ENCODE data around the gene PPIL1. TPM values are rescaled to one million over a fixed set of nuclear protein-coding genes. Genes with fewer than 3 reads are reported as not detected.

Gene PPIL1
- total and polyA plus RNA-seq, 2 of the 13 experiments (the other 11 are each of a cell fraction or from before 2014, with no cell fraction given), result 74.2 to 144 TPM

DNA sequence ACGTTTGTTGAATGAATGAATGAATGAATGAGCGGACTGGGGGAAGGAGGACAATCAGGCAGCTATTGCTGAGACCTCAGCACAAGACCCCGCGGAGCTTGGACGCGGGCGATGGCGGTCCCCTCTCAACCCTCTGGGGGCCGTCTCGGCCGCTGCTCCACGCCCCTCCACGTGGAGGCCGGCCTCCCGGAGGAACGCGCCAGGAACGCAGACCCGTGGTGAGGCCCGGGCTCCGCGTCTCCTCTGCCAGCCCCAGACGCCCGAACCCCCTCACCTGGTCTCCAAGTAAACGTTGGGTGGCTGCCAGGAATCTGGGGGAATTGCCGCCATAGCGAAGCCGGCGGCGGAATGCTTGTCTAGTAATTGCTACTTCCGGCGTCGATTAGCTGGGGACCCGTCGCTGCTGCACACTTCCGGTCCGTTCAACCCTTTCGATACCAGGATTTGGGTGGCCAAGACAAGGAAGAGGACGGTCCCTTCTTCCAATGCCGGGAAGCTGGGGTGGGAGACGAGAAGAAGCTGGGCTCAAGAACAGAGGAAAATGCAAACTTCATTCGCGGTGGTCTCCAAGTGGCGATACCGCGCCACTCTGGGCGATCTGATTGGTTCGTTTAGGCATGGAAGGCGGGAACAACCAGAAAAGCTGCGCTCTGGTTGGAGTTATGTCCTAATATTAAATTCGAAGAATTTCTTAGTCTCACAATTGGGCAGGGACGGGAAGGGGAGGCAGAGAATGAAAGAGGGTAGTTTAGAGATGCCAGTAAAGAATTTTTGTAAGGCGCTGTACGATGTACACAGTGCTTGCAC is at the start of gene PPIL1 (continued):
- TF ChIP-seq, protein P1, sequence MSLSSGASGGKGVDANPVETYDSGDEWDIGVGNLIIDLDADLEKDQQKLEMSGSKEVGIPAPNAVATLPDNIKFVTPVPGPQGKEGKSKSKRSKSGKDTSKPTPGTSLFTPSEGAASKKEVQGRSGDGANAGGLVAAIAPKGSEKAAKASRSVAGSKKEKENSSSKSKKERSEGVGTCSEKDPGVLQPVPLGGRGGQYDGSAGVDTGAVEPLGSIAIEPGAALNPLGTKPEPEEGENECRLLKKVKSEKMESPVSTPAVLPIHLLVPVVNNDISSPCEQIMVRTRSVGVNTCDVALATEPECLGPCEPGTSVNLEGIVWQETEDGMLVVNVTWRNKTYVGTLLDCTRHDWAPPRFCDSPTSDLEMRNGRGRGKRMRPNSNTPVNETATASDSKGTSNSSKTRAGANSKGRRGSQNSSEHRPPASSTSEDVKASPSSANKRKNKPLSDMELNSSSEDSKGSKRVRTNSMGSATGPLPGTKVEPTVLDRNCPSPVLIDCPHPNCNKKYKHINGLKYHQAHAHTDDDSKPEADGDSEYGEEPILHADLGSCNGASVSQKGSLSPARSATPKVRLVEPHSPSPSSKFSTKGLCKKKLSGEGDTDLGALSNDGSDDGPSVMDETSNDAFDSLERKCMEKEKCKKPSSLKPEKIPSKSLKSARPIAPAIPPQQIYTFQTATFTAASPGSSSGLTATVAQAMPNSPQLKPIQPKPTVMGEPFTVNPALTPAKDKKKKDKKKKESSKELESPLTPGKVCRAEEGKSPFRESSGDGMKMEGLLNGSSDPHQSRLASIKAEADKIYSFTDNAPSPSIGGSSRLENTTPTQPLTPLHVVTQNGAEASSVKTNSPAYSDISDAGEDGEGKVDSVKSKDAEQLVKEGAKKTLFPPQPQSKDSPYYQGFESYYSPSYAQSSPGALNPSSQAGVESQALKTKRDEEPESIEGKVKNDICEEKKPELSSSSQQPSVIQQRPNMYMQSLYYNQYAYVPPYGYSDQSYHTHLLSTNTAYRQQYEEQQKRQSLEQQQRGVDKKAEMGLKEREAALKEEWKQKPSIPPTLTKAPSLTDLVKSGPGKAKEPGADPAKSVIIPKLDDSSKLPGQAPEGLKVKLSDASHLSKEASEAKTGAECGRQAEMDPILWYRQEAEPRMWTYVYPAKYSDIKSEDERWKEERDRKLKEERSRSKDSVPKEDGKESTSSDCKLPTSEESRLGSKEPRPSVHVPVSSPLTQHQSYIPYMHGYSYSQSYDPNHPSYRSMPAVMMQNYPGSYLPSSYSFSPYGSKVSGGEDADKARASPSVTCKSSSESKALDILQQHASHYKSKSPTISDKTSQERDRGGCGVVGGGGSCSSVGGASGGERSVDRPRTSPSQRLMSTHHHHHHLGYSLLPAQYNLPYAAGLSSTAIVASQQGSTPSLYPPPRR (CRISPR knock-in tag; IDR thresholded peaks at IDR 0.05; ENCODE audit: borderline replicate concordance), result peak; percentile 46; the same call in 1 of the 2 replicates
- no peak for TF ChIP-seq ZNF7 (CRISPR knock-in tag; IDR thresholded peaks at IDR 0.05)
- TF ChIP-seq FOXA1 (IDR thresholded peaks at IDR 0.05), result no peak
- no peak for TF ChIP-seq FOXA1 (CRISPR knock-in tag; IDR thresholded peaks at IDR 0.05)
- TF ChIP-seq ZNF234 (CRISPR knock-in tag; conservative IDR thresholded peaks at IDR 0.05), result 0 out of 2 replicates have a peak, but pooled peaks have one; percentile 60
- TF ChIP-seq ZNF496 (CRISPR knock-in tag; IDR thresholded peaks at IDR 0.05; ENCODE audit: insufficient replicate concordance), result no peak
- TF ChIP-seq NFKBIZ (CRISPR knock-in tag; IDR thresholded peaks at IDR 0.05), result 0 out of 2 replicates have a peak, but pooled peaks have one; percentile 3
- peak; percentile 93 for TF ChIP-seq RNF2 (conservative IDR thresholded peaks at IDR 0.05; ENCODE audit: low read depth)
- TF ChIP-seq, protein P2, sequence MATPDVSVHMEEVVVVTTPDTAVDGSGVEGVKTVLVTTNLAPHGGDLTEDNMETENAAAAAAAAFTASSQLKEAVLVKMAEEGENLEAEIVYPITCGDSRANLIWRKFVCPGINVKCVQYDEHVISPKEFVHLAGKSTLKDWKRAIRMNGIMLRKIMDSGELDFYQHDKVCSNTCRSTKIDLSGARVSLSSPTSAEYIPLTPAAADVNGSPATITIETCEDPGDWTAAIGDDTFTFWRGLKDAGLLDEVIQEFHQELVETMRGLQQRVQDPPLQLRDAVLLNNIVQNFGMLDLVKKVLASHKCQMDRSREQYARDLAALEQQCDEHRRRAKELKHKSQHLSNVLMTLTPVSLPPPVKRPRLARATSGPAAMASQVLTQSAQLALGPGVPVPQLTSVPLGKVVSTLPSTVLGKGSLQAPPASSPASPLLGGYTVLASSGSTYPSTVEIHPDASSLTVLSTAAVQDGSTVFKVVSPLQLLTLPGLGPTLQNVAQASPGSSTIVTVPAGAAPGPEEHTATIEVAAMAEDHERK (CRISPR knock-in tag; IDR thresholded peaks at IDR 0.05; ENCODE audit: low read depth), result peak; percentile 68
- TF ChIP-seq ATF5 (CRISPR knock-in tag; IDR thresholded peaks at IDR 0.05; ENCODE audit: low read depth), result no peak
- no peak for TF ChIP-seq KIAA2018 (CRISPR knock-in tag; IDR thresholded peaks at IDR 0.05; ENCODE audit: borderline replicate concordance)
- TF ChIP-seq MEF2D (CRISPR knock-in tag; IDR thresholded peaks at IDR 0.05), result peak; percentile 70; the same call in 1 of the 2 replicates
- peak; percentile 64; the same call in 1 of the 2 replicates for TF ChIP-seq TSC22D2 (CRISPR knock-in tag; IDR thresholded peaks at IDR 0.05; ENCODE audit: borderline replicate concordance)

All from HepG2 (cell line).